ENCODE data around the gene BRD4.
A peak's percentile ranks its signal among the peaks of the same experiment; 100 is the strongest.

BRD4 gene

DNA sequence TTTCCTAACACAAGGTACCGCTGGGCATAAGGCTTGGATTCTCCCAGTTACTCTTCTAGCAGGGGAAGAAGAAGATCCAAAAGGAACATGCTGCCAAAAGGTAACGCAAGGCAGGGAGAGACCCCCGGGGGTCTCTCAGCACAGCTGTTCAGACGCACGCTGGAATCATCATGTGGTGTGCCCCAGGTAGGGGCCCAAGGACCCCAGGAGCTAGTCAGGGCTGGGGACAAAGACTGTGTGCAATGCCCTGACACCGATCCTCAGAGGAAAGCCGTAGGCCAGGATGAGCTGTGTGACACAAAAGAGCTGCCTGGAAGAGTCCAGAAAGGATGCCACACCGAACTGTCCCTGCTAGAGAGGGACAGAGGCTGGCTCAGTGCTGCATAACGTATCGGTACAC lies 77.8 kb downstream of the BRD4 start:
- POLR2A ChIA-PET = no interaction called here
- TF ChIP-seq ZNF624 (tag by site-specific recombination; IDR thresholded peaks at IDR 0.05) (no peak), ZNF596 (tag by site-specific recombination; IDR thresholded peaks at IDR 0.05) (no peak), GFI1B (tag by site-specific recombination; IDR thresholded peaks at IDR 0.05) (no peak), ZNF426 (tag by site-specific recombination; IDR thresholded peaks at IDR 0.05) (no peak)
- H3K4me1 ChIP-seq (ENCODE audit: control insufficient read depth, insufficient read depth, low read length) = no peaks in the 10 kb centered on the region
- no peak overlapping the region for H3K27ac ChIP-seq (ENCODE audit: extremely low read depth, low read depth, low read length)
- H3K4me3 ChIP-seq (ENCODE audit: low read depth, low read length) = no peak overlapping the region
- no peaks in the 10 kb centered on the region for H3K9me3 ChIP-seq (ENCODE audit: control insufficient read depth, insufficient read depth, low read depth, low read length)
- peaks cover 17 to 91% of the 10 kb centered on the region in 2 experiments; a peak in 2 of 3 replicates for H3K36me3 ChIP-seq (ENCODE audit: control insufficient read depth in 2 of 2, insufficient read depth in 1 of 2, low read length in 2 of 2)
- CTCF ChIA-PET = interaction anchor here (1.5 kb wide), 1 partner anchor 100 kb away, joined by 7 read pairs; no protein-coding TSS in a partner anchor

DNA sequence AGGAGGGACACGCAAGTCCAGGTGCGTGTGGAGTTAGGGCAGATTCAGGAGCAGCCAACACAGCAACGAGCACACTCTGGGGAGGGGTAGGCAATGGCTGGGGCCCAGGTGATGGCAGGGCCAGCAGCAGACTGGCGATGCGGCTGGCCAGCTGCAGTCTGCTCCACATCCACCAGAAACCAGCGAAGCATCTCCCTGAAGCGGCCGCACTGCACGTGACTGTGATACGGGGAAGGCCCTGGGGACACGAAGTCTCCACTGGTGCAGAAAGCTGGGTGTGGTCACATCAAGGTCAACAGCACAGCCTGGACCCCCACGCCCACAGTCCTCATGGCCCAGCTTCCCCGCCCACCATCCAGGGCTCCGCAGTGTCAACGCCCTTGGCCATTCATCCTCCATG lies 78.8 kb downstream of the BRD4 start:
- no peaks in the 10 kb centered on the region for H3K4me1 ChIP-seq (ENCODE audit: control insufficient read depth, insufficient read depth, low read length)
- H3K9me3 ChIP-seq (ENCODE audit: control insufficient read depth, insufficient read depth, low read depth, low read length) = no peaks in the 10 kb centered on the region
- no peak overlapping the region for H3K27ac ChIP-seq (ENCODE audit: extremely low read depth, low read depth, low read length)
- no peak overlapping the region for H3K4me3 ChIP-seq (ENCODE audit: low read depth, low read length)
- TF ChIP-seq KLF1 (tag by site-specific recombination; IDR thresholded peaks at IDR 0.05) (peak; percentile 36; the same call in 1 of the 2 replicates), ZNF561 (tag by site-specific recombination; IDR thresholded peaks at IDR 0.05; ENCODE audit: borderline replicate concordance) (no peak), ZNF175 (tag by site-specific recombination; IDR thresholded peaks at IDR 0.05) (no peak), ZNF155 (tag by site-specific recombination; IDR thresholded peaks at IDR 0.05) (no peak), KLF9 (tag by site-specific recombination; IDR thresholded peaks at IDR 0.05; ENCODE audit: low read depth) (peak; percentile 30; the same call in 1 of the 2 replicates)
- TF ChIP-seq, protein P1, sequence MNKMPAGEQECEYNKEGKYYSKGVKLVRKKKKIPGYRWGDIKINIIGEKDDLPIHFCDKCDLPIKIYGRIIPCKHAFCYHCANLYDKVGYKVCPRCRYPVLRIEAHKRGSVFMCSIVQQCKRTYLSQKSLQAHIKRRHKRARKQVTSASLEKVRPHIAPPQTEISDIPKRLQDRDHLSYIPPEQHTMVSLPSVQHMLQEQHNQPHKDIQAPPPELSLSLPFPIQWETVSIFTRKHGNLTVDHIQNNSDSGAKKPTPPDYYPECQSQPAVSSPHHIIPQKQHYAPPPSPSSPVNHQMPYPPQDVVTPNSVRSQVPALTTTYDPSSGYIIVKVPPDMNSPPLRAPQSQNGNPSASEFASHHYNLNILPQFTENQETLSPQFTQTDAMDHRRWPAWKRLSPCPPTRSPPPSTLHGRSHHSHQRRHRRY (tag by site-specific recombination; IDR thresholded peaks at IDR 0.05) = no peak
- POLR2A ChIA-PET = no interaction called here
- CTCF ChIA-PET = interaction anchor here (0.6 to 1.2 kb wide), 3 partner anchors 10 to 96 kb away, joined by 3 read pairs; no protein-coding TSS in a partner anchor
- peaks cover 13 to 91% of the 10 kb centered on the region in 2 experiments; a peak in 2 of 3 replicates for H3K36me3 ChIP-seq (ENCODE audit: control insufficient read depth in 2 of 2, insufficient read depth in 1 of 2, low read length in 2 of 2)

DNA sequence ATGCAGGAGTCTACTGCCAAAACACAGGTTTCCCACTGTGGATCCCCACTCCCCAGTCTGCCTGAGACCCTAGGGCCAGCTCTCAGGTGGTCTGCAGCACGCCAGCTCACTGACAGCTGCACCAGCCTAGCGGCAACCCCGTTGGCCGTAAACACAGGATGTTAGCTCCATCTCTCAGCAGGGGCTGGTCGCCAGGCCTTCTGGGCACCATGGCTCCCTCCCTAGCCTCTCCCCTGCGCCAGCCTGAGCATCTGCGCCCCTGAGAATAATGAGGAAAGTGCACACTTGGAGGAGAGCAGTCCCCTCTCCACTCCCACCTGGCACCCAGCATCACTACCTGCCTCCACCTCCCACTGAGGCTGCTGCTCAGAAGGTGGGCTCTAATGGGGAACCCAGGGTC lies 79.3 kb downstream of the BRD4 start:
- H3K4me1 ChIP-seq (ENCODE audit: control insufficient read depth, insufficient read depth, low read length) = no peaks in the 10 kb centered on the region
- no peaks in the 10 kb centered on the region for H3K9me3 ChIP-seq (ENCODE audit: control insufficient read depth, insufficient read depth, low read depth, low read length)
- POLR2A ChIA-PET = interaction anchor here (0.6 kb wide), 1 partner anchor 305 kb away, joined by 7 read pairs; no protein-coding TSS in a partner anchor
- H3K27ac ChIP-seq (ENCODE audit: extremely low read depth, low read depth, low read length) = no peak overlapping the region
- peaks cover 9 to 91% of the 10 kb centered on the region in 2 experiments; a peak in 2 of 3 replicates for H3K36me3 ChIP-seq (ENCODE audit: control insufficient read depth in 2 of 2, insufficient read depth in 1 of 2, low read length in 2 of 2)
- no peak overlapping the region for H3K4me3 ChIP-seq (ENCODE audit: low read depth, low read length)
- TF ChIP-seq ZEB2 (tag by site-specific recombination; IDR thresholded peaks at IDR 0.05) (no peak), ZNF146 (tag by site-specific recombination; IDR thresholded peaks at IDR 0.05) (no peak), ZIC2 (tag by site-specific recombination; IDR thresholded peaks at IDR 0.05) (peak; percentile 65), TRIM28 (IDR thresholded peaks at IDR 0.05; ENCODE audit: borderline replicate concordance, low read length) (no peak)
- CTCF ChIA-PET = interaction anchor here (0.6 to 3.3 kb wide), 8 partner anchors 8 to 153 kb away, joined by 3 to 15 read pairs (median 5); no protein-coding TSS in a partner anchor

DNA sequence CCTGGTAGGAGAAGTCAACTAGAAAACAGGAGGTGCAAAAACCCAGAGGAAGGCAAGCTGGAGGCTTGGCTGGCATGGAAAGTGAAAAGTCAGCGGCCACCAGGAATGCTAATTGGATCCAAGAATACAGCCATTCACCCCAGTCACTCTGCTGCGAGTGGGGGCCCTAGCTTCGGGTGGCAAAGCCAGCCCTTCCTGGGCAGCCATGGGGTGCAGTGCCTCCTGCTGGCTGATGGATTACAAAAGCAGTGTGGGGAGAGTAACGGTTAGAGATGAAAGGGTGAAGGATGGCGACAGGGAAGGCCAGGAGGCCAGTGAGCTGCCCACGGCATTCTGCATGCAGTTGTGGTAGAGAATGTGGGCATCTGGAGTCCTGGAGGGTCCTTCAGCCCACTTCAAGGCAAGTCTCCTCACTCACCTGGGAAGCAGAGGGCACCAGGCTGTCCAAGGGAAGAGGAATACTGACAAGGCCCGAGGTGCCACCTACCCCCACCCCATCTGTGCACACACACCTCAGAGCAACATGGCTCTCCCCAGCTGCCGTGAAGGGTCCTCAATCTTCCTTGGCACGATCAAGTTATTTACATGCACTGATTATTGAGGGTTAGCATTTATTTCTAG lies 79.8 kb downstream of the BRD4 start:
- H3K27ac ChIP-seq (ENCODE audit: extremely low read depth, low read depth, low read length) = no peak overlapping the region
- H3K9me3 ChIP-seq (ENCODE audit: control insufficient read depth, insufficient read depth, low read depth, low read length) = no peaks in the 10 kb centered on the region
- H3K4me1 ChIP-seq (ENCODE audit: control insufficient read depth, insufficient read depth, low read length) = no peaks in the 10 kb centered on the region
- peaks cover 9 to 91% of the 10 kb centered on the region in 2 experiments; a peak in 2 of 3 replicates for H3K36me3 ChIP-seq (ENCODE audit: control insufficient read depth in 2 of 2, insufficient read depth in 1 of 2, low read length in 2 of 2)
- ChIA-PET CTCF (interaction anchor here (0.6 to 3.3 kb wide), 17 partner anchors 9 to 152 kb away, joined by 3 to 15 read pairs (median 4); no protein-coding TSS in a partner anchor), POLR2A (interaction anchor here (0.6 to 1.2 kb wide), 3 partner anchors 57 to 306 kb away, joined by 3 to 7 read pairs (median 3); partner anchors contain the start of gene AKAP8L)
- no peak overlapping the region for H3K4me3 ChIP-seq (ENCODE audit: low read depth, low read length)
- TF ChIP-seq ZNF610 (tag by site-specific recombination; IDR thresholded peaks at IDR 0.05; ENCODE audit: borderline replicate concordance) (no peak), ZNF664 (tag by site-specific recombination; IDR thresholded peaks at IDR 0.05) (no peak), ZFHX2 (tag by site-specific recombination; conservative IDR thresholded peaks at IDR 0.05) (0 out of 2 replicates have a peak, but pooled peaks have one; percentile 8), ZNF792 (tag by site-specific recombination; IDR thresholded peaks at IDR 0.05) (no peak), ZNF311 (tag by site-specific recombination; IDR thresholded peaks at IDR 0.05; ENCODE audit: borderline replicate concordance) (no peak), ZIC2 (tag by site-specific recombination; IDR thresholded peaks at IDR 0.05) (peak; percentile 87), PRDM1 (tag by site-specific recombination; IDR thresholded peaks at IDR 0.05) (peak; percentile 54)
- TF ChIP-seq, protein P2, sequence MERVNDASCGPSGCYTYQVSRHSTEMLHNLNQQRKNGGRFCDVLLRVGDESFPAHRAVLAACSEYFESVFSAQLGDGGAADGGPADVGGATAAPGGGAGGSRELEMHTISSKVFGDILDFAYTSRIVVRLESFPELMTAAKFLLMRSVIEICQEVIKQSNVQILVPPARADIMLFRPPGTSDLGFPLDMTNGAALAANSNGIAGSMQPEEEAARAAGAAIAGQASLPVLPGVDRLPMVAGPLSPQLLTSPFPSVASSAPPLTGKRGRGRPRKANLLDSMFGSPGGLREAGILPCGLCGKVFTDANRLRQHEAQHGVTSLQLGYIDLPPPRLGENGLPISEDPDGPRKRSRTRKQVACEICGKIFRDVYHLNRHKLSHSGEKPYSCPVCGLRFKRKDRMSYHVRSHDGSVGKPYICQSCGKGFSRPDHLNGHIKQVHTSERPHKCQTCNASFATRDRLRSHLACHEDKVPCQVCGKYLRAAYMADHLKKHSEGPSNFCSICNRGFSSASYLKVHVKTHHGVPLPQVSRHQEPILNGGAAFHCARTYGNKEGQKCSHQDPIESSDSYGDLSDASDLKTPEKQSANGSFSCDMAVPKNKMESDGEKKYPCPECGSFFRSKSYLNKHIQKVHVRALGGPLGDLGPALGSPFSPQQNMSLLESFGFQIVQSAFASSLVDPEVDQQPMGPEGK (tag by site-specific recombination; IDR thresholded peaks at IDR 0.05) = peak; percentile 55
- TF ChIP-seq, protein P3, sequence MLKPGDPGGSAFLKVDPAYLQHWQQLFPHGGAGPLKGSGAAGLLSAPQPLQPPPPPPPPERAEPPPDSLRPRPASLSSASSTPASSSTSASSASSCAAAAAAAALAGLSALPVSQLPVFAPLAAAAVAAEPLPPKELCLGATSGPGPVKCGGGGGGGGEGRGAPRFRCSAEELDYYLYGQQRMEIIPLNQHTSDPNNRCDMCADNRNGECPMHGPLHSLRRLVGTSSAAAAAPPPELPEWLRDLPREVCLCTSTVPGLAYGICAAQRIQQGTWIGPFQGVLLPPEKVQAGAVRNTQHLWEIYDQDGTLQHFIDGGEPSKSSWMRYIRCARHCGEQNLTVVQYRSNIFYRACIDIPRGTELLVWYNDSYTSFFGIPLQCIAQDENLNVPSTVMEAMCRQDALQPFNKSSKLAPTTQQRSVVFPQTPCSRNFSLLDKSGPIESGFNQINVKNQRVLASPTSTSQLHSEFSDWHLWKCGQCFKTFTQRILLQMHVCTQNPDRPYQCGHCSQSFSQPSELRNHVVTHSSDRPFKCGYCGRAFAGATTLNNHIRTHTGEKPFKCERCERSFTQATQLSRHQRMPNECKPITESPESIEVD (tag by site-specific recombination; IDR thresholded peaks at IDR 0.05) = no peak

All from HEK293 (cell line).